Peyer's patch (tissue), 4 donors: Measurements from ENCODE around the gene ZPBP2. TPM values are rescaled to one million over a fixed set of nuclear protein-coding genes. Genes with fewer than 3 reads are reported as not detected.

ENCODE experiments used
- DNase-seq, 3 donors: peaks; one replicate each; pipeline ENCODE4 v3.0.0-alpha.2; 2017 to 2019
- H3K27ac ChIP-seq, 4 donors: fragments of 200-600 bp; sonication (generic); one replicate each; pipeline ENCODE4 v1.5.1; 2016 to 2019
- H3K27me3 ChIP-seq, 2 donors: fragments of 200-600 bp; sonication (generic); one replicate each; pipeline ENCODE4 v1.5.1; 2019
- H3K36me3 ChIP-seq, 3 donors: fragments of 200-600 bp; sonication (generic); one replicate each; pipeline ENCODE4 v1.5.1; 2016 to 2019
- H3K4me1 ChIP-seq, 4 donors: fragments of 200-600 bp; sonication (generic); one replicate each; pipeline ENCODE4 v1.5.1; 2016 to 2019
- H3K4me3 ChIP-seq, 4 donors: fragments of 200-600 bp; sonication (generic); 1 replicate in 3 of 4; 2 replicates in 1 of 4; pipeline ENCODE4 v1.5.1; 2016 to 2019; ENCODE audit warnings: mild to moderate bottlenecking in 1 of 4
- H3K9me3 ChIP-seq, 4 donors: fragments of 200-600 bp; sonication (generic); one replicate each; pipeline ENCODE4 v1.5.1; 2016 to 2019; ENCODE audit warnings: mild to moderate bottlenecking in 1 of 4
- CTCF ChIP-seq, 6 experiments: fragments of 450-650 bp in 4 of 6; fragments of 200-600 bp in 2 of 6; sonication (generic) in 1 of 6; IDR thresholded peaks; one replicate each; pipeline ENCODE4 v1.5.1; 2017 to 2019; ENCODE audit warnings: antibody characterized with exemption in 6 of 6, mild to moderate bottlenecking in 3 of 6, moderate library complexity in 1 of 6
- POLR2A ChIP-seq, 2 donors: fragments of 450-650 bp; IDR thresholded peaks; one replicate each; pipeline ENCODE4 v1.5.1; 2017; ENCODE audit warnings: antibody characterized with exemption in 2 of 2, mild to moderate bottlenecking in 2 of 2, moderate library complexity in 2 of 2
- total RNA-seq, 4 donors: library from RNA; depleted of rRNA; stranded (reverse); fragments of >200 nt; gene quantifications; one replicate each; pipeline ENCODE4 v1.1.0, GENCODE V29; 2016

The ZPBP2 gene
- total RNA-seq, 4 donors from 2014 or later, result not detected

- TF ChIP-seq CTCF (IDR thresholded peaks at IDR 0.05) (no peak), POLR2A (IDR thresholded peaks at IDR 0.05) (no peak)
- Histone ChIP-seq H3K27ac (no peak overlapping the region), H3K36me3 (no peaks in the 10 kb centered on the region), H3K4me1 (peaks cover 0 to 10% (median 0%) of the 10 kb centered on the region in 4 donors), H3K27me3 (no peaks in the 10 kb centered on the region), H3K4me3 (no peak overlapping the region), H3K9me3 (peaks cover 0 to 20% (median 5%) of the 10 kb centered on the region in 4 donors)
- no peak for DNase-seq
Measured at GRCh38 chr17:39823407-39824054, 44.5 kb upstream of the ZPBP2 start.

- H3K4me3 ChIP-seq, result no peak overlapping the region
- H3K27ac ChIP-seq, result no peak overlapping the region
- H3K4me1 ChIP-seq, result no peaks in the 10 kb centered on the region
- DNase-seq, result no peak
- no peaks in the 10 kb centered on the region for H3K27me3 ChIP-seq
- no peak for TF ChIP-seq POLR2A (IDR thresholded peaks at IDR 0.05)
- TF ChIP-seq CTCF (IDR thresholded peaks at IDR 0.05), result no peak
- no peaks in the 10 kb centered on the region for H3K36me3 ChIP-seq
- peaks cover 0 to 20% (median 5%) of the 10 kb centered on the region in 4 donors for H3K9me3 ChIP-seq
Measured at GRCh38 chr17:39826334-39826733, 41.7 kb upstream of the ZPBP2 start.

GRCh38 chr17:39828443-39828842 is 39.6 kb upstream of the ZPBP2 start:
- peaks cover 0 to 16% (median 4%) of the 10 kb centered on the region in 4 donors for H3K9me3 ChIP-seq
- no peak for TF ChIP-seq CTCF (IDR thresholded peaks at IDR 0.05)
- DNase-seq, result no peak

GRCh38 chr17:39831588-39831987 is 36.4 kb upstream of the ZPBP2 start:
- Histone ChIP-seq H3K36me3 (no peaks in the 10 kb centered on the region), H3K4me1 (no peaks in the 10 kb centered on the region), H3K27me3 (no peaks in the 10 kb centered on the region), H3K4me3 (no peak overlapping the region), H3K9me3 (no peaks in the 10 kb centered on the region), H3K27ac (no peak overlapping the region)
- TF ChIP-seq CTCF (IDR thresholded peaks at IDR 0.05), result no peak
- no peak for TF ChIP-seq POLR2A (IDR thresholded peaks at IDR 0.05)
- DNase-seq, result no peak

More at GRCh38 chr17:39828443-39828842, 39.6 kb upstream of the ZPBP2 start:
- Histone ChIP-seq H3K36me3 (no peaks in the 10 kb centered on the region), H3K27ac (no peak overlapping the region), H3K4me3 (no peak overlapping the region), H3K4me1 (no peaks in the 10 kb centered on the region), H3K27me3 (no peaks in the 10 kb centered on the region)

- no peak for TF ChIP-seq CTCF (IDR thresholded peaks at IDR 0.05)
- TF ChIP-seq POLR2A (IDR thresholded peaks at IDR 0.05), result no peak
- Histone ChIP-seq H3K36me3 (no peaks in the 10 kb centered on the region), H3K4me3 (no peak overlapping the region), H3K27me3 (no peaks in the 10 kb centered on the region), H3K27ac (no peak overlapping the region), H3K9me3 (peaks cover 0 to 6% (median 3%) of the 10 kb centered on the region in 4 donors), H3K4me1 (no peaks in the 10 kb centered on the region)
- DNase-seq, result no peak
Measured at GRCh38 chr17:39834017-39834416, 34.0 kb upstream of the ZPBP2 start.
